ENCODE data around the gene LRMDA.

Gene LRMDA

DNA sequence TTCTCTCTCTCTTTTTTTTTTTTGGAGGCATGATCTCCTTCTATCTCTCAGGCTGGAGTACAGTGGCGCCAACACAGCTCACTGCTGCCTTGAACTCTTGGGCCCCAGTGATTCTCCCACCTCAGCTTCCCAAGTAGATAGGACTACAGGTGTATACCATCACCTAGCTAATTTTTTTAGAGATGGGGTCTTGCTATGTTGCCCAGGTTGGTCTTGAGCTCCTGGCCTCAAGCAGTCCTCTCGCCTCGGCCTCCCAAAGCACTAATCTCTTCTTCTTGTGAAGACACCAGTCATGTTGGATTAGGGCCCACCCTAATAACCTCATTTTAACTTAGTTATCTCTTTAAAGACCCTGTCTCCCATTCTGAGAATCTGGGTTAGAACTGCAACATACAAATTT, 45.6 kb downstream of the LRMDA start:
- no peak for DNase-seq (ENCODE audit: low read depth)

DNA sequence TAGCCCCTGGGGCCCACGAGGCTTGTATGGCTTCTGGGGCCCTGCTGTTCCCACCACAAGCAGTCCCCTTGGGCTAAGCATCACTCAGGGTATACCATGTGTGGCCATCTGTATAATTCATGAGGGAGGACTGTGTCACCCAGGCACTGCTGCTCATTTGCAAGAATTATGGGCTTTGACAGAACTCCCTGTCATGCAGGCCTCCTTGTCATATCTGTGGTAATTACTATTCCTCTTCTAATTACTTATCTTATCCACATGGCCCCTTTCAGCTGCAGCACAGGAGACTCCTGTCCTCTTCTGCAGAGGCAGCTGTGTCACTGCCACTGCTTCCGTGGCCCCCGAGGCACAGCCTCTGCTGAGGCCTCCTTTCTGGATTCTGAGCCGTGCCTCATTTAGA, 46.3 kb downstream of the LRMDA start:
- no peak for DNase-seq (ENCODE audit: low read depth)

DNA sequence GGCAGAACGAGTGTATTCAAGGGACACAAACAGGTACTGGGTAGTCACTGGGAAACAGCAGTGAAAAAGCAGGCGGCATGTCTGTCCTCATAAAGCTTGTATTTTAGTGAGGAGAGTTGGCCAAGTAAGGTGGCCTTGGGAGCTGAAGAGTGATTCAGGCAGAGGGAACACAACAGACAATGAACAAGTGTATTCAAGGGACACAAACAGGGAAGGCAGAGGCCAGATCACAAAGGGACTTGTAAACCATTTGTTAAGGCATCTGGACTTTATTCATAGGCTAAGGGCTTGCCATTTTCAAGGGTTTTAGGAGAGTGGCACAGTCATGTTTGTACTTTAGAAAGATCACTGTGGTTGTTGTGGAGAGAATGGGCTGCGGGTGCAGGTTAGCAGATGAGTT, 49.0 kb downstream of the LRMDA start:
- DNase-seq (ENCODE audit: low read depth) = no peak

DNA sequence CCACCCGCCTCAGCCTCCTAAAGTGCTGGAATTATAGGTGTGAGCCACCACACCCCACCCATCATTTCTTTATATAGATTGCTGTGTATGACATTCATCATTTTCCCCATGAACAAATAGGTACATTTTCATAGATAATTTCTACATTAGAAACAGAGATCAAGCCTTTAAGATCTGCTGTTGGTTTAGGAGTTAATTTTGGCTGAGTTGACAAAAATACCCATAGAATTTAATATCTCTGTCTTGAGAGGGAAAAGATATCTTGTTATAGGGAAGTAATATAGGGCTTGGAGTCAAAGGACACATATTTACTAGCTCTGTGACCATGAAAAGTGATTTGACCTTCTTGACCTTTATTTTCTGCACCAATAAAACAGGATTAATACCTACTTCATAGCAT, 51.8 kb downstream of the LRMDA start:
- DNase-seq (ENCODE audit: low read depth) = no peak

DNA sequence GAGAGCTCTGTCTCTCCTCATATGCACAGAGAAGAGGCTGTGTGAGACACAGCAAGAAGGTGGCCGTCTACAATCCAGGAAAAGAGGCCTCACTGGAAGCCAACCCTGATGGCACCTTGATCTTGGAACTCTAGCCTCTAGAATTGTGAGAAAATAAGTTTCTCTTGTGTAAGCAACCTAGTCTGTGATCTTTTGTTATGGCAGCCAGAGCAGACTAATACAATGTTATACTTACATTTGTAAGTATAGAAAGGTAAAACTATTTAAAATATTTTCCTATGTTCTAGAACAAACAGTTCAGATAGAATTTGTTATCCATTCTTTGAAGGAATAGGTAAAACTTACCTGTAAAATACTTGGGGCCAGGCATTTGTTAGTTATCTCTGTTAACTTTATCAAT, 53.3 kb downstream of the LRMDA start:
- DNase-seq (ENCODE audit: low read depth) = no peak

DNA sequence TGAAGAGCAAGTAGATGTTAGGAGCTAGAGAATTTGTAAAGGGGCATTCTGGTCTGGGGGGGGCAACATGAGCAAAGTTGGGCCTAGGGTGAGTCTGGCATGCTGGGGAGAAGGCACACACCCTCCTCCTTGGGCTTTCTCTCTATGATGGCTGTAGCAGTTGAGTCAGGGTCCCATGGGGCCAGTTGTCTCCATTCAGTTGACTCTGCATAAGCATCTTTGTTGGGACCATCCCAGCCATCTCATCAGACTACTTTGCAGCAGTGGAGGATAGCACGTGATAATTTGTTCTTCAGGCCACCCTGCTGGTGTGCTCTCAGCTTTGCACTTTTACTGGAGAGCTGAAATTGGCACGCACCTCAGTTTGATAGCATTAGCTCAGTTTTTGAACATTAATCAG, 55.2 kb downstream of the LRMDA start:
- no peak for DNase-seq (ENCODE audit: low read depth)

DNA sequence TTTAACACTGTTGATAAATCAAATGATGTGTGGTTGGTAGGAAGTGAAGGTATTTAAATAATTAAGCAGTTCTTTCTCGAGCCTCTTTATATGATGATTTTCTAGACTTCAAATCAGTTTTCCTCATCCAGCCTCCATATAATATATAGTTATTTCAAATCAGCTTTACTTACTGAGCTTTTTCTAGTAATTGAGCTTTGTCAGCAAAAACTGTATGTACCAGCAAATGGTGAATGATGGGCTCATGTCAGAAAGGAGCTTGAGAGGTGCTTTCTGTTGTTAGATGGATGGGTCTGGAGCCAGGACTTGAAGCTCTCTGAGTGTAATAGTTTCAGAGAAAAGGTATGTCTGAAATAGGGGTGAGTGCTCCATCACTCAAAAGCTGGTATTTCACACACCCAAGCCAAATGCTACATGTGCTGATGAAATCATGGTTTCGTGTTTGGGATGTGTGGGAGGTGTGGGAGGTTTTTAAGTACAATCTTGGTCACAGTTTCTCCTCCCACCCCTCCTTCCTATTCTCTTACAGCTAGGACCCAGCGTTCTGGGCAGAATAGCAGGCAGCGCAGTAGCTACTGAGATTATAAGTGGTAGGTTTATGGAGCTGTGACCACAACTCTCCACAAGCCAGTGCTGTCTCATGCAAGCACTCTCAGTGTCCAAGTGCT, 55.8 kb downstream of the LRMDA start:
- DNase-seq (ENCODE audit: low read depth) = no peak

DNA sequence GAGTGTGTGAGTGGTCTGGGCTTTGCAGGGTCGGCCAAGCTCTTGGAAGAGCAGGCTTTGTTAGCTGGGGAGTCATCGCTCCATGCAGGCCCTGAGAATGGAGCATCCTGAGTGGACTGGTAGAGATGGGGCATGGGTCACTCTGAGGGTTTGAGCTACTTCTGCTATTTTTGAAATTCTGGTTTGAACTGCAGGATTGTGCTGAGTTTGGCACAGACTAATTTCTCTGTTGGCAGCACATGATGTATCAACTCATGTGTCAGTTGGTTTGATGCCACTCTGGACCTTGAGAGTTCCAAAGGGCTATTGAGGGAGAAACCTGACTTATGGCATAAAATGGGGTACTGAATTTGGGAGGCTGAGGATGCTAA, 56.3 kb downstream of the LRMDA start:
- DNase-seq (ENCODE audit: low read depth) = no peak

DNA sequence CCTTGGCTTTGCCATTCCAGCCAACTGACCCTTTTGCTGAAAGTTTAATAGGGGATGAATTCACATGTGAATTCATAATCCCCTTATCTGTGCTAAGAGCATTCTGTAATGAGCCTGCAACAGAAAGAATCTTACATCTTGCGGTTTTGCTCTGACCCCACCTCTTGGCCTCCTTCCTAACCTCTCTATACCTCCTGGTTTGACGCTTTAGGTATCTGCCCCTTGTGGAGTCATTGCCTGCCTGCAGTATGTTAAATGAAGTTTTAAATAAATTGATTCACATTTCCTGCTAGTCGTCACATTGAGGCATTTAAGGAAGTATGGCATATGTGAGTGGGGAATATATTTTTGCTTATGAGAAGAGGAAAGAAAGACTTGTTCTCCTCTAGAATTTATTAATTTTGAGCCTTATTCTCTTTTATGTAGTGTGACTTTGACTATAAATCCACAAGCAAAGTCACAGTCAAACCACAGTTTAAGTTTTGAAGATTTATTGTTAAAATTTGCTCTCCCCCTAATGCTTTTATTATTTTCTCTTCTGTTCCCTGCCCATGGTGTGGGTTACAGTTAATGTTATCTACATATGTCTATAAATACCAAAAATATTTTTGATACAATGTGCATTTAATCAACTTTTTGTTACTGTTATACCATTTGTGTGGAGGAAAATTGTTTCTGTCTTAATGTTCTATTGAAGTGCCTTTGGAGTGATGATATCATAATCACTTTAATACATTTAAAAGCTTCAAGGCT, 60.9 kb downstream of the LRMDA start:
- DNase-seq (ENCODE audit: low read depth) = no peak

DNA sequence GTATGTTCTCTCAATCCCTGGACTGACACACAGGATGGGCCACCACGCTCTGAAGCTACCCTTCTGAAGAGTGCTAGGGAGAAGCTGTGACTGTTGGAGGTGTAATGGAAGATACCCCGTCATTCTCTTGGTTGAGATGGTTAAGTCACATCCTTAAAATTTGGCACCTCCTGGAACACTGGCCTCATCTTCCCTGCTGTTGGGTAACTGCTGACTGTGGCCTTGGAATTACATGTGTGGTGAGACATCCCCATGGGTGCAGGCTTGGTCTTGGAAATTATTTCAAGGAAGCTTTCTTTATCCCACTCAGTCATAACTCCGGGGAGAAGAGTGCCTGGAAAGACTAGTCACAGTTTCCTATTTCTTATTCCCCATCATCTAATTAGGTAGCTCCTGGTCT, 62.0 kb downstream of the LRMDA start:
- DNase-seq (ENCODE audit: low read depth) = no peak

DNA sequence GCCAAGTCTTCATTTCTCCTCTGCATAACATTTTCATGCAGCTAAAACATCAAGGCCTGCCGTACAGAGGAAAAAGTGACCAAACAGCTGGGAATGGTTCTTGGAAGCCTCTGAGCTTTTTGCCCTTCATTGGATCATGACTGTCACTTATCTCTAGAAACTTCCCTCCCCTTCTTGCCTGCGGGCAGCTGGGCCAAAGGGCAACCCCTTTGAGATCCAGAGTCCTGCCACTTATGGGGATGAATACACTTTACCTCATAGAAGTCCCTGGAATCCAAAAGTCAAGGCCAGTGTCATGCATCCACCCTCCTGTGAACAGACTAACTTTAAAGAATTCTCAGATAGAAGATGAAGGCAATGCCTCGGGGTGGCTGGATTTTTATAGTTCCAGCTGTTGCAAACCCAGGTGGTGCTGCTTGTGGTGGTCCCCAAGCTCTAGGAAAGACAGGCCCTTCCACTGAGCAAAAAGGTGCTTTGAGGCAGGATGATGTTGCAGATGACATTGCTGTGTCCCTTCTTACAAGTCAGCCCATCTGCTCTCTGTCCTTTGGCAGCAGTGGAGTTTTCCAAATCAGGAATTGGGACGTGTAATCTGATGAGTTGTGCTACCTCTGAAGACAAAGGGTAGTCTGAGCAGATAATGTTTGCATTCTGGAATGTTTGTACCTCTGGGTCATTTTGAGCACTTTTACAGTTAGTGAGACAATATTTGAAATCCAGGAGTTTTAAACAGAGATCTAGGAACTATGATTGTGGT, 64.2 kb downstream of the LRMDA start:
- DNase-seq (ENCODE audit: low read depth) = no peak

DNA sequence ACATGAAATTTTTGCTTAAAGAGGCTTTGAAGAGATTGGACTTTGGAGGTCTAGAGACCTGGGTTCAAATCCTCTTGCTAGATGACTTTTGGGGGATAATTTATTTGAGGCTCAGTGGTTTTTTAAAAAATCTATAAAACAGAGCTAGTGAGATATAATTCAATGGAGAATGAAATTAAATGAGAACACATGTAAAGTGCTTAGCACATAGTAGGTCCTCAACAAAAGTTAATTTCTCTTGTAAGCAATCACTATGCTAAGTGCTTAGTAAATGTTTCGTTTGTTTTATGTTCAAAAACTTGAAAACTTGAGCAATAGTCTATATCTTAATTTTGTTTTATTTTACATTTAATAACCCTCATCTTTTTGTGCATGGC, 64.8 kb downstream of the LRMDA start:
- DNase-seq (ENCODE audit: low read depth) = no peak

DNA sequence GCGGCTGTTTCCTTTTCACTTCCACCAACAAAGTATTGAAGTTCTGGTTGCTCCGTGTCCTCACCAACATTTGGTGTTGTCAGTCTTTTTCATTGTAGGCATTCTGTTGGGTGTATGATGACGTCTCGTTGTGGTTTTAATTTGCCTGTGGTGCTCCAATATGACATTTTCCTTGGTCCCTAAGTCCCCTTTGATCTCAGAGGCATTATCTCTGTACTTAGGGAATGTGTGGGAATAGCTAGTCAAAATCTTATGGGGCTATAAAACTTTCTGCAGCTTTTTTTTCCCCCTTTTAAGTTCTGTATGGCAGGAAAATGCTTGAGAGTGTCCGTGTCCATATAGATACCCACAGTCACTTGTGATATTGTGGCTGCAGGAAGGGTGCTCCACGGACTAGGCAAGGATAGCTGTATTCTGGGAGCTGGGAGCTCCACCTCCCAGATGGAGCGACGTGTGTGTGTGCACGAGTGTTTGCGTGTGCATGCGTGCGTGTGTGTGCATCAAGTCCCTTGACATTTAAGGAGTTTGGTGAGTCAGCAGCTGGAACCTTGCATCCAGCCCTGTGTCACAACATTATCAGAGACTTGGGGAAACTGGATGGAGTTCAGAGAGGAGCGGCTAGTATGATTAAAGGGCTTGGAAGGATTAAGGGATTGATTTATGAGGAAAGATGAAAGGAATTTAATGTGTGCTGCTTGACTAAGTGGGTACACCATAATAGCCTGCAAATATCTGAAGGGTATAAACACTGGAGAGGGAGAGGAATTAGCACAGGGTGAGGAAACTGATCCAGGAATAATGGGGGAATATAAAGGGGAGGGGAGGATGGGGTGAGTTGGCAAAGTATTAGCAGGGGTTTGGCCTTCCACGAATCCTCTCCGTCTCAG, 66.8 kb downstream of the LRMDA start:
- DNase-seq (ENCODE audit: low read depth) = no peak

DNA sequence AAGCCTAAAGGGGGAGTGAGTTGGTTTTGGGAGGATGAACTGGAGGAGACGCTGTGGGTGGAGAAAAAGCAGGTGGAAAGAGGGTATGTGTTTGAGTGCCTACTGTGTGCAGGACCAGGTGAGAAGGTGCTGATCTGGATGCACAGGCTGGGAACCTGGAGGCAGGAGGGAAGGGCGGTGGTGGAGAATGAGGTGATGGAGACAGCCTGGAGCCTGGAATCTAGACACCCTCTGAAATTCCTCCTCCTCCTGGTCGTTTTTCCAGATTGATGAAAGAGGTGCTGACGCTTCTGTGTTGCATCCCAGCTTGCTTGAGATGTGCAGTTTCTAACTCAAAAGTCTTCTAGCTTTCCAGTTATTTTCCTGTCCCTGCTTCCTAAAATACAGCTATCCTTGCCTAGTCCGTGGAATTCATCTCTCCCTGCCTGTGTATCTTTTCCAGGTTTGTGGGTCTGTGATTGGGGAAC, 67.5 kb downstream of the LRMDA start:
- no peak for DNase-seq (ENCODE audit: low read depth)

DNA sequence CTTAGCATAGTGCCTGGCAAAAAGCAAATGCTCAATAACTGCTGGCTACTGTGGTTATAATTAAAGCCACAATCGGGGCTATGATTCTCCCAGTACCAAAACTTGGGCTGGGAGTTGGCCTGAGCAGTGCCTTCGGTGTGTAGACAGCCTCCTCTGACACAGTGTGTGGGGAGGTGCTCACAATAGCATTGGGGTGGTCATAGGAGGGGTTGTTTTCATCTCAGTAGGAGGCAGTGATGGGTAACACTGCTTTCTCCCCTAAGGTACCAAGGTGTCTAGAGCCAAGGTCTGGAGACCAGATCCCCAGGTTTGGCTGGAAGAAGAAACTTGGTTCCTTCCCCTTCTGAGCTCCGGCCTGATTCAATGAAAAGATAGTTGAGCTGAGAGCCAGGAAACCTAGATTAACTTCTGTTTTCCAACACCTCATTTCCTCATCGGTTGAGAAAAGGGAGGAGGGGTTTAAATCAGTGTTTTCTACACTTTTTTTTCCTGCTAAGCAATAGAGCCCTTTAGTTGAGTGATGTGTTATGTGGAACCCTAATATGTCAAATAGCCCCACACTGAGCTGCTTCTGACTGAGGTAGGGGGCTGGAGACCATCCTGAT, 68.2 kb downstream of the LRMDA start:
- DNase-seq (ENCODE audit: low read depth) = no peak

DNA sequence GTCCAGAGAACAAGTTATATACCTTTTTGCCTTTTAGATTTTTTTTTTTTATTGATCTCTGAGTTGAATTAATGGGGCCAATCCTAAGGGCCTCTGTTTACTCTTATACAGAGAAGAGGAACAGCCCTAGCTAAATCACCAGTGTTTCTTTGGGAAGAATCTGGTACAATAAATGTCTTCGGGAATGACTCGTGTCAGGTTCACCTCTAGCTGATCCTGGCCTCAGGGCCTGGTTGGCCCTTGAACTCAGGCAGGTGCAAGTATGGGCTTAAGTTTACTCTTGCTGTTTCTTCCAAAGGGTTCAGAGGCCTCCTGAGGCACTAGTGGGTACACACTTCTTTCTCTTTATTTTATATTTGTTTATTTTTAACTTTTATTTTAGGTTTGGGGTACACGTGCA, 71.0 kb downstream of the LRMDA start:
- DNase-seq (ENCODE audit: low read depth) = no peak

DNA sequence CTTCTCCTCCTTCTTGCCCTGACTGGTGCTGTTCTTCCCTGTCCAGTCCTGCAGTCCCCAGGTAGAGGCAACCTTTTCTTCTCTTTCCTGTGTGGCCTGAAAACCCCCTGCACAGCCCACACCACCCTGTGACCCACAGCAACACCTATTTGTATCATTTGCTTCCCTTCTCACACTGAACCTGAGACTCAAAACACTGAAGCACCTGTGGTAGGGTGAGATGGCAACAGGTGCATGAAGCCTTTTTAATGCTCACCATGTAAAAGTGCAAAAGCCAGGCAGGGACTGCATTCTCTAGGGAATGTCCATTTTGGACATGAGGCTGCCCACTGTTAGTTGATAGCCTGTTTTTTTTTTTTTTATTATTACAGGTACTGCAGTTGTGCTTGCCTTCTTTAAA, 71.4 kb downstream of the LRMDA start:
- DNase-seq (ENCODE audit: low read depth) = no peak

DNA sequence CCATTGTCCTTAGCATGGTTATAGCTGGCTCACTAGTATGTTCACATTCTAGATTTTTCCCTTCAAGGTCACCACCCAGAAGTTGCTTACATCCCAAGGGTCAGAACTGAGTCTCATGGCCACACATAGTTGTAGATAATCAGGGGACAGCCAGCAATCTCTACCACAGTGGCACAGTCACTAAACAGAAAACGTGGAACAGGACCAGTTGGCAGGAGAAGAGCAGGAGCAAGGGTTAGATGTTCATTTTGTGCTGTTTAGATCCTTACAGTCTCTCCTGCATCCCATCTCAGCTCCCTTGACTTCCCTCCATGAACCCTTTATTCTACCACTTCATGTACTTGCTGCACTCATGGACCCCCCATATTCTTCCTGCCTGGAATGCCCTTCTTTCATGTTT, 73.9 kb downstream of the LRMDA start:
- DNase-seq (ENCODE audit: low read depth) = no peak

DNA sequence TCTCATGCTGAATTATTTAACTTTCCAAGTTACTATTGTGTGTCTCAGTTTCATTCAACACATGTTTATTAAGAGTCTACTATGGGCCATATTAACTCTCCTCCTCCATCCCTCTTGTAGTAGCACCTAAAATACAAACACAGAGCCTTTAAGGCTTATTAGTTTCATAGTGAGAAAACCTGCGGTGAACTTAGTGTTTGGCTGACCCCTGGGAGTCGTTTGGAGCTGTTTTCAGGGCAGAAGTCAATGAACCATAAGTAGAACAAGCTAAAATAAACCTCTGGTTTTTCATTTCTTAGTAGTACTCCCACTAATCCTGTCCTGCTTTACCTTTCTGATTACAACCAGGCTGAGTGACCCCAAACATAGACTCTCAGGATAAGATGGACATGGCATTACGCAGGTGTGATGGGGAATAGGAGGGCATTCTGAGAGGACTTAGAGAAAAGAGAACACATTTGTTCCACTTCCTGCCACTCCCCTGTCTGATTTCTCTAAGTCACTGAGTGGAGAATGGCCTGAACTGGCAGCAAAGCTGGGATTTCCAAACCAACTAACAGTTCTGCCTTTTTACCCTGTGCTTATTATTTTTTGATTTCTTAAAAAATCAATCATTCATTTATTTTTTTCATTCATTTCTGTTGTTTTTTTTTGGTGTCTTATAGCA, 74.5 kb downstream of the LRMDA start:
- DNase-seq (ENCODE audit: low read depth) = no peak

DNA sequence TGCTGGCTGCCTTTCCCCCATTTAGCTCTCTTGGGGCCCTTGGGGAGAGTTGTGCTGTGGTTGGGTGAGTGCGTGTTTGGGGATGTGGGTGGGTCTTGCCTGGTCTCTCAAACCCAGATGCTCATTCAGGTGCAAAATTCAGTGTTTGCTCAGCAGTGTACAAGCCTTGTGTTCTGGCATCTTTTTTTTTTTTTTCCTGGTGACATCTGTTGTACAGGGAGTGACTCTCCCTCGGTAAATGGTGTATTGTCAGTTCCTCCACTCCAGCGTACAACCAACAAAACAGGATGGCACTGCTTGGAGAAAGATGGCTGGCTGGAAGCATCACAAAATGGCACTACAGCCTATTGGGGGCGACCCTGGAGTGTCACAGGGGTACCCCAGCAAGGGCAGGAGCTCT, 75.5 kb downstream of the LRMDA start:
- no peak for DNase-seq (ENCODE audit: low read depth)

DNA sequence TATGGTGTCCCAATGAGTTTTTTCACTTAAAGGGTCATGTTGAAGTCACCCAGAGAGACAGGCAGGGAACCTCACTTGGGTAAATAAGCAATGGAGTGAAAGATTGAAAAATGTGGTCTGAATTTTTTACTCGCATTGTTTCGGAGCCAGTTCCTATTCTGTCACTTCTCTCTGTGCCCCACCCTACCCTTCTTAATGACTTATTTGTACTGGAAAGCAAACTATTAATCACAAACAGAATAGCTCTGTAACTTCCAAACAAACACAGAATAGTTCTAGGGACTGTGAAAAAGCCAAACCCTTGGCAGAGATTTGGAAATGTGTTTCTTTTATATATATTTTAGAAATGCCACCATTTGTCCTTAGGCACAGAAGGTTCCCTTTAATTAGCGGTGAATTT, 76.0 kb downstream of the LRMDA start:
- no peak for DNase-seq (ENCODE audit: low read depth)

Data from ELR (cell line).